SH-SY5Y (cell line): ENCODE data around the gene CCR5AS.

Experiments
- GATA2 ChIP-seq: IDR thresholded peaks from 2 replicates; pipeline ENCODE4 v1.6.1; 2011; ENCODE audit warnings: mild to moderate bottlenecking, low read depth, low read length
- GATA3 ChIP-seq: IDR thresholded peaks from 2 replicates; pipeline ENCODE4 v1.6.1; 2011; ENCODE audit warnings: low read depth, mild to moderate bottlenecking, low read length, moderate library complexity

CCR5AS gene

GRCh38 chr3:46360907-46361306 lies 46.0 kb downstream of the CCR5AS start:
- TF ChIP-seq GATA2 (no peak), GATA3 (no peak)

GRCh38 chr3:46359733-46360493 lies 47.0 kb downstream of the CCR5AS start:
- TF ChIP-seq GATA3 = no peak
- TF ChIP-seq GATA2 = no peak

DNA sequence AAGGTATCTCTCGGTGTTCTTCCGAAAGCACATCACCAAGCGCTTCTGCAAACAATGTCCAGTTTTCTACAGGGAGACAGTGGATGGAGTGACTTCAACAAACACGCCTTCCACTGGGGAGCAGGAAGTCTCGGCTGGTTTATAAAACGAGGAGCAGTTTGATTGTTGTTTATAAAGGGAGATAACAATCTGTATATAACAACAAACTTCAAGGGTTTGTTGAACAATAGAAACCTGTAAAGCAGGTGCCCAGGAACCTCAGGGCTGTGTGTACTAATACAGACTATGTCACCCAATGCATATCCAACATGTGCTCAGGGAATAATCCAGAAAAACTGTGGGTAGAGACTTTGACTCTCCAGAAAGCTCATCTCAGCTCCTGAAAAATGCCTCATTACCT lies 48.4 kb downstream of the CCR5AS start:
- TF ChIP-seq GATA2 (no peak), GATA3 (no peak)

DNA sequence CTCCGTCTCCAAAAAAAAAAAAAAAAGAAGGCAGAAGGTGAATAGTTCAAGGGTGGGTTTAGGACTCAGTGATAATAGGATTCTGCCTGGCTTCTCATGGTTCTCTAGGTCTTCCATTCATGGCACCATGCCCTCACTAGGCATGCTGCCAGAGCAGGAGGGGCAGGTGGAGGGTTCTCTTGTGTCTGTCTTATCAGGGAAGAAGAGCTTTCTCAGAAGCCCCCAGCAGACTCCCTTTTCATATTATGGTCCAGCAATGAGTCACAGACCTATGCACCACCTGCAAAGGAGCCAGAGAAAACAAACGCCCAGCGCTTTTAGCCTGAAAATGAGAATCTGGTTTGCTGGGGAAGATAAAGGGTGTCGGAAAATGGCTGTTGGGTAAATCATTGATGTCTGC lies 50.0 kb downstream of the CCR5AS start:
- TF ChIP-seq GATA2 (no peak), GATA3 (no peak)

DNA sequence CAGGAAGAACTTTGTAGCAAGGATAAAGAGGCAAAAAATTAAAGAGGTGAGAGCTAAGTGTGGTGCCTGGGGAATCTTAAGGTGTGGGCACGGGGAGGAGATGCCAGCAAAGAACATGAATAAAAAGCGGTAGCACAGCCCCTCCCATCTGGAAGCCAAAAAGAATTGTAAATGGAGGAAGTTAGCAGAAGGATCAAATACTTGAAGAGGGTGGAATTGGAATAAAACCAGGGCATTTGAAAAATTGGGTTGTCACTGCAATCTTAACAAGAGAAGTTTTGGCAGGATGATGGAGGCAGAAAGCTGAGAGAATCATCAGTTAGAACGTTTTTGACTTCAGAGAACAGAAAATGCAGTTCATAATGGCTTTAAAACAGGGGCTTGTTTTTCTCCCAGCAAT lies 50.6 kb downstream of the CCR5AS start:
- TF ChIP-seq GATA2 (no peak), GATA3 (no peak)

GRCh38 chr3:46354984-46355383 lies 51.9 kb downstream of the CCR5AS start:
- TF ChIP-seq GATA2 = no peak
- no peak for TF ChIP-seq GATA3

DNA sequence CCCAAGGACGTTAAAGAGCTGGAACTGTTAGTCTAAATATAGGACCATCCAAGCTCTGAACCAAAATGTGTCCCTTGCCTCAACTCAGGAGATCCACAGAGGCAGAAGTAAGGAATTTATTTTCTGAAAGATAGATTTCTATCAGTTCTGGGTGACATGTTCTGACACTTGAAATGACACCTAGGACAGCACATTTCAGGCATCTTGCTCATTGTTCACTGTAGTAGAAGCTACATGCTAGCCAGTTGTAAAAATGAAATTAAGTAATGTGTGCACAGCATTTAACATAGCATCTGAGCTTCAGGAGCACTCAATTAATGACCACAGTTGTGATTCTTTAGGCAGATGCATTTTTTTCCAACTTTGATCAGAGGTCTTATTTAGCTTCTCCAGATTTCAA lies 52.4 kb downstream of the CCR5AS start:
- TF ChIP-seq GATA3 (no peak), GATA2 (no peak)

GRCh38 chr3:46353647-46354410 lies 53.0 kb downstream of the CCR5AS start, which contains the start of gene CCR2:
Gene CCR2 (plus strand): TSS chr3:46354111. CDS start chr3:46357528, 3,417 bp downstream.
- TF ChIP-seq GATA2 = no peak
- TF ChIP-seq GATA3 = no peak

- no peak for TF ChIP-seq GATA3
Measured at GRCh38 chr3:46353090-46353489, 53.8 kb downstream of the CCR5AS start.

- TF ChIP-seq GATA3 = no peak
- no peak for TF ChIP-seq GATA2
Measured at GRCh38 chr3:46351646-46352045, 55.2 kb downstream of the CCR5AS start.

DNA sequence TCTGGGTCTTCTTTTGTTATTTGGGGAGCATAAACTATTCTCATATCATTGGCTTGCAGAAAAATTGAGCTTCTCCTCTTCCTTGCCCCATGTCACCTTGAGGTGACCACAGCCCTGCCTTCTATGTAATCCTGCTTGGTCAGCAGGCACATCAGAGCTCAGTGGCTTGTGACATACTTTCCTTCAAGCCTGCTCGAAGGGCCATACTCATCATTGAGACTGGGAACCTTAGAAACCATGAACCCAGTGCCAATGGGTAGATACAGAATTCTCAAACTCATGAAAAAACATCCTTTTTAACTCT lies 56.7 kb downstream of the CCR5AS start:
- TF ChIP-seq GATA3 (no peak), GATA2 (no peak)

GRCh38 chr3:46349484-46350261 lies 57.2 kb downstream of the CCR5AS start:
- no peak for TF ChIP-seq GATA3
- TF ChIP-seq GATA2 = no peak

- TF ChIP-seq GATA3 (no peak), GATA2 (no peak)
Measured at GRCh38 chr3:46348823-46349482, 57.9 kb downstream of the CCR5AS start.

- TF ChIP-seq GATA2 (no peak), GATA3 (no peak)
Measured at GRCh38 chr3:46344476-46344875, 62.4 kb downstream of the CCR5AS start.
